ENCODE data around the gene TMEM233. TPM values are rescaled to one million over a fixed set of nuclear protein-coding genes. Genes with fewer than 3 reads are reported as not detected.

Gene TMEM233
- total RNA-seq, 2 experiments from 2014 or later = not detected

GRCh38 chr12:119691202-119691810, 97.7 kb downstream of the TMEM233 start:
- intact Hi-C loops (cut with micrococcal nuclease; ENCODE audit: unreplicated experiment) = no loop called here
- Histone ChIP-seq H4K20me1 (ENCODE audit: insufficient read depth, low read length) (no peaks in the 10 kb centered on the region), H3K36me3 (ENCODE audit: insufficient read depth, low read length) (peaks cover 65% of the 10 kb centered on the region), H3K4me3 (ENCODE audit: low read depth, low read length, poor library complexity, severe bottlenecking) (no peak overlapping the region), H3K27ac (ENCODE audit: low read depth, low read length, poor library complexity, severe bottlenecking) (no peak overlapping the region), H3K9me2 (ENCODE audit: insufficient read depth, low read length) (no peaks in the 10 kb centered on the region), H2AFZ (ENCODE audit: low read length) (no peak overlapping the region), H3K4me1 (ENCODE audit: insufficient read depth, low read length, poor library complexity, severe bottlenecking) (no peaks in the 10 kb centered on the region), H3K9me3 (ENCODE audit: low read length) (no peaks in the 10 kb centered on the region), H3K4me2 (ENCODE audit: low read length) (no peak overlapping the region), H3K79me2 (ENCODE audit: insufficient read depth, low read depth, low read length) (no peaks in the 10 kb centered on the region)
- no peak for TF ChIP-seq EZH2phosphoT487 (IDR thresholded peaks at IDR 0.05; ENCODE audit: borderline replicate concordance, low read depth, low read length)
- TF ChIP-seq CTCF (conservative IDR thresholded peaks at IDR 0.05; ENCODE audit: low read length) = no peak
- POLR2A ChIA-PET = interaction anchor here (0.6 kb wide), 1 partner anchor 16 kb away, joined by 3 read pairs; no protein-coding TSS in a partner anchor
- BruUV-seq (replicated peaks) = no TSS peak
- CTCF ChIA-PET (ENCODE audit: unreplicated experiment) = no interaction called here
- no peak for DNase-seq (ENCODE audit: low spot score)

GRCh38 chr12:119692410-119692809, 98.8 kb downstream of the TMEM233 start:
- no TSS peak for BruUV-seq (replicated peaks)

More at GRCh38 chr12:119692410-119692809, 98.8 kb downstream of the TMEM233 start:
- Histone ChIP-seq H3K4me3 (ENCODE audit: low read depth, low read length, poor library complexity, severe bottlenecking) (no peak overlapping the region), H3K4me1 (ENCODE audit: insufficient read depth, low read length, poor library complexity, severe bottlenecking) (no peaks in the 10 kb centered on the region), H3K27ac (ENCODE audit: low read depth, low read length, poor library complexity, severe bottlenecking) (no peak overlapping the region), H3K9me3 (ENCODE audit: low read length) (no peaks in the 10 kb centered on the region), H3K79me2 (ENCODE audit: insufficient read depth, low read depth, low read length) (no peaks in the 10 kb centered on the region), H2AFZ (ENCODE audit: low read length) (no peak overlapping the region), H3K9me2 (ENCODE audit: insufficient read depth, low read length) (no peaks in the 10 kb centered on the region), H3K36me3 (ENCODE audit: insufficient read depth, low read length) (peaks cover 68% of the 10 kb centered on the region), H4K20me1 (ENCODE audit: insufficient read depth, low read length) (no peaks in the 10 kb centered on the region), H3K4me2 (ENCODE audit: low read length) (no peak overlapping the region)
- CTCF ChIA-PET (ENCODE audit: unreplicated experiment) = no interaction called here
- POLR2A ChIA-PET = no interaction called here
- no peak for TF ChIP-seq EZH2phosphoT487 (IDR thresholded peaks at IDR 0.05; ENCODE audit: borderline replicate concordance, low read depth, low read length)
- no peak for TF ChIP-seq CTCF (conservative IDR thresholded peaks at IDR 0.05; ENCODE audit: low read length)
- intact Hi-C loops (cut with micrococcal nuclease; ENCODE audit: unreplicated experiment) = no loop called here
- DNase-seq (ENCODE audit: low spot score) = no peak

Small RNAs within 50 kb of the gene (small RNA-seq; reads per million reads assigned to genes)
- gene RN7SKP197 = not detected

Other genes with a start within 250 kb of the TMEM233 start
- 21.8 and 32.4 TPM in 2 replicates for gene PRKAB1, start 74.4 kb downstream of the TMEM233 start, total RNA-seq (2014; rRNA removed; shearing (Covaris generic))
- 45.1 and 46.1 TPM in 2 replicates for gene PRKAB1, start 74.4 kb downstream of the TMEM233 start, total RNA-seq (2022)